ENCODE measurements around the gene LECT2. TPM values are rescaled to one million over a fixed set of nuclear protein-coding genes. Genes with fewer than 3 reads are reported as not detected.

The LECT2 gene
- total and polyA plus RNA-seq, 10 of the 15 experiments (the other 5 are each of a cell fraction or from before 2014, with no cell fraction given): not detected

DNA sequence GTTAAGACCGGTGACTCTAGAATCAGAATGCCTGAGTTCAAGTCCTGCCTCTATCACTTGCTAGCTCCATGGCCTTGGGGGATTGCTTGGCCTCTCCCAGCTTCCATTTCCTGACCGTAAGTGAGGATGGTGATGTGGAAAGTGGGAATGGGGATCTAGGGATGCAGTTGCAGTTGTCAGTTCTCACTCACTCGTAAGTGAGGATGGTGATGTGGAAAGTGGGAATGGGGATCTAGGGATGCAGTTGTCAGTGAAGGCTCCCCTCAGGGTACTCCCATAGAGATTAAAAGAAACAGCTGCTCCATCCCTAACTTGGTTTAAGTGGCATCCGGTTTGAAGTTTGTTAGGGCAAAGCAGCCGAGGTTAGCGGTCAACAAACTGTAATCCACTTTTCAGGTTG is 56.1 kb downstream of the LECT2 start:
- Histone ChIP-seq H4K20me1 (ENCODE audit: control insufficient read depth, insufficient read depth) (no peaks in the 10 kb centered on the region), H3K79me2 (ENCODE audit: control insufficient read depth, insufficient read depth, low read length) (no peaks in the 10 kb centered on the region), H3K36me3 (ENCODE audit: control insufficient read depth in 2 of 2, insufficient read depth in 2 of 2, low read length in 1 of 2) (no peaks in the 10 kb centered on the region), H2AFZ (ENCODE audit: control insufficient read depth, low read depth, low read length) (no peak overlapping the region), H3K4me3 (no peak overlapping the region), H3K4me2 (ENCODE audit: control insufficient read depth, insufficient read depth) (no peak overlapping the region), H3K27ac (ENCODE audit: control insufficient read depth, insufficient read depth) (no peak overlapping the region), H3K9me3 (replicated peaks; ENCODE audit: control insufficient read depth, insufficient read depth, low read length) (no peaks in the 10 kb centered on the region), H3K4me1 (ENCODE audit: control insufficient read depth, insufficient read depth, low read length) (no peaks in the 10 kb centered on the region), H3K9ac (ENCODE audit: control insufficient read depth, insufficient read depth, low read length) (no peak overlapping the region), H3K27me3 (replicated peaks in 1 of 2; ENCODE audit: control insufficient read depth in 2 of 2, insufficient read depth in 2 of 2, low read length in 1 of 2) (peaks cover 2 to 3% of the 10 kb centered on the region in 2 experiments; a peak in 1 of 4 replicates)
- intact Hi-C loops (cut with micrococcal nuclease; ENCODE audit: unreplicated experiment): no loop called here
- ATAC-seq (no peak), FAIRE-seq (no peak), DNase-seq (ENCODE audit: low read depth, low spot score) (no peak)
- in situ Hi-C loops (cut with MboI): no loop called here
- ChIA-PET CTCF (interaction anchor here (1.2 to 1.3 kb wide), 2 partner anchors 10 to 19 kb away, joined by 3 read pairs; no protein-coding TSS in a partner anchor), RAD21 (ENCODE audit: unreplicated experiment) (no interaction called here), POLR2A (no interaction called here), SMC1A (ENCODE audit: uncharacterized antibody, unreplicated experiment) (no interaction called here)
- BruUV-seq (replicated peaks): no TSS peak
- 40% methylated on average over 6 of the region's 6 CpGs for WGBS (ENCODE audit: insufficient coverage, insufficient replicate concordance, low lambda C conversion rate, missing lambda C conversion rate)
- TF ChIP-seq RUNX3 (IDR thresholded peaks at IDR 0.05; ENCODE audit: low read length): no peak
- TF ChIP-seq CHD2 (IDR thresholded peaks at IDR 0.05; ENCODE audit: borderline replicate concordance, low read depth, low read length): no peak

Other genes with a start within 250 kb of the LECT2 start
- gene SLC25A48, start 120.3 kb downstream of the LECT2 start, total RNA-seq (2014; rRNA removed): 0.06 TPM in 1 of 2 replicates, not detected in the other
- gene SLC25A48, start 120.3 kb downstream of the LECT2 start, total RNA-seq (2014; rRNA removed; fragmentation: Illumina TruSeq; extraction: Trizol): not detected in 2 replicates
- not detected in 2 replicates for gene SLC25A48, start 120.3 kb downstream of the LECT2 start, total RNA-seq (2021)
- gene SLC25A48, start 120.3 kb downstream of the LECT2 start, polyA plus RNA-seq (2011; rRNA removed): not detected in 2 replicates
- gene SLC25A48, start 120.3 kb downstream of the LECT2 start, polyA plus RNA-seq (2014; fragmentation: Illumina TruSeq; extraction: Trizol): not detected in 2 replicates
- not detected for gene SLC25A48, start 120.3 kb downstream of the LECT2 start, polyA plus RNA-seq (2014; fragmentation: Nextera tagmentation; extraction: Ambion mirVana)
- gene SLC25A48, start 120.3 kb downstream of the LECT2 start, polyA plus RNA-seq (2014; rRNA removed): not detected in 2 replicates
- gene SLC25A48, start 120.3 kb downstream of the LECT2 start, polyA plus RNA-seq (2016; fragmentation: Nextera tagmentation; extraction: Ambion mirVana): not detected
- gene IL9, start 59.1 kb downstream of the LECT2 start, total RNA-seq (2014; rRNA removed): not detected in 2 replicates
- gene IL9, start 59.1 kb downstream of the LECT2 start, total RNA-seq (2014; rRNA removed; fragmentation: Illumina TruSeq; extraction: Trizol): not detected in 2 replicates
- not detected in 2 replicates for gene IL9, start 59.1 kb downstream of the LECT2 start, total RNA-seq (2021)
- gene IL9, start 59.1 kb downstream of the LECT2 start, polyA plus RNA-seq (2011; rRNA removed): not detected in 2 replicates
- gene IL9, start 59.1 kb downstream of the LECT2 start, polyA plus RNA-seq (2014; fragmentation: Illumina TruSeq; extraction: Trizol): not detected in 2 replicates
- gene IL9, start 59.1 kb downstream of the LECT2 start, polyA plus RNA-seq (2014; fragmentation: Nextera tagmentation; extraction: Ambion mirVana): not detected
- not detected in 2 replicates for gene IL9, start 59.1 kb downstream of the LECT2 start, polyA plus RNA-seq (2014; rRNA removed)
- not detected for gene IL9, start 59.1 kb downstream of the LECT2 start, polyA plus RNA-seq (2016; fragmentation: Nextera tagmentation; extraction: Ambion mirVana)
- gene TGFBI, start 74.0 kb upstream of the LECT2 start, total RNA-seq (2014; rRNA removed): 0.17 and 0.71 TPM in 2 replicates
- gene TGFBI, start 74.0 kb upstream of the LECT2 start, total RNA-seq (2014; rRNA removed; fragmentation: Illumina TruSeq; extraction: Trizol): 0.09 and 0.13 TPM in 2 replicates
- gene TGFBI, start 74.0 kb upstream of the LECT2 start, total RNA-seq (2021): 0.64 and 1.3 TPM in 2 replicates
- gene TGFBI, start 74.0 kb upstream of the LECT2 start, polyA plus RNA-seq (2011; rRNA removed): 0.06 and 0.20 TPM in 2 replicates
- 0.12 TPM in 1 of 2 replicates, not detected in the other for gene TGFBI, start 74.0 kb upstream of the LECT2 start, polyA plus RNA-seq (2014; fragmentation: Illumina TruSeq; extraction: Trizol)
- under 1 TPM; 0.16 to 0.22 TPM for gene TGFBI, start 74.0 kb upstream of the LECT2 start, polyA plus RNA-seq (2014; fragmentation: Nextera tagmentation; extraction: Ambion mirVana)
- gene TGFBI, start 74.0 kb upstream of the LECT2 start, polyA plus RNA-seq (2014; rRNA removed): 0.13 and 0.23 TPM in 2 replicates
- 1 to 10 TPM; 1.7 to 1.8 TPM for gene TGFBI, start 74.0 kb upstream of the LECT2 start, polyA plus RNA-seq (2016; fragmentation: Nextera tagmentation; extraction: Ambion mirVana)
- 8.0 and 10.4 TPM in 2 replicates for gene SMAD5, start 177.9 kb upstream of the LECT2 start, total RNA-seq (2014; rRNA removed)
- gene SMAD5, start 177.9 kb upstream of the LECT2 start, total RNA-seq (2014; rRNA removed; fragmentation: Illumina TruSeq; extraction: Trizol): 11.1 and 11.4 TPM in 2 replicates
- gene SMAD5, start 177.9 kb upstream of the LECT2 start, total RNA-seq (2021): 14.8 and 15.4 TPM in 2 replicates
- gene SMAD5, start 177.9 kb upstream of the LECT2 start, polyA plus RNA-seq (2011; rRNA removed): 40.6 and 56.1 TPM in 2 replicates
- 9.2 and 11.1 TPM in 2 replicates for gene SMAD5, start 177.9 kb upstream of the LECT2 start, polyA plus RNA-seq (2014; fragmentation: Illumina TruSeq; extraction: Trizol)
- 1 to 10 TPM; 3.6 to 7.1 TPM for gene SMAD5, start 177.9 kb upstream of the LECT2 start, polyA plus RNA-seq (2014; fragmentation: Nextera tagmentation; extraction: Ambion mirVana)
- gene SMAD5, start 177.9 kb upstream of the LECT2 start, polyA plus RNA-seq (2014; rRNA removed): 12.4 and 12.5 TPM in 2 replicates
- gene SMAD5, start 177.9 kb upstream of the LECT2 start, polyA plus RNA-seq (2016; fragmentation: Nextera tagmentation; extraction: Ambion mirVana): 10 to 100 TPM; 14.2 to 16.0 TPM
- not detected in 2 replicates for gene SMIM32, start 238.2 kb upstream of the LECT2 start, total RNA-seq (2014; rRNA removed)
- gene SMIM32, start 238.2 kb upstream of the LECT2 start, total RNA-seq (2014; rRNA removed; fragmentation: Illumina TruSeq; extraction: Trizol): not detected in 2 replicates
- not detected in 2 replicates for gene SMIM32, start 238.2 kb upstream of the LECT2 start, total RNA-seq (2021)
- gene SMIM32, start 238.2 kb upstream of the LECT2 start, polyA plus RNA-seq (2011; rRNA removed): not detected in 2 replicates
- not detected in 2 replicates for gene SMIM32, start 238.2 kb upstream of the LECT2 start, polyA plus RNA-seq (2014; fragmentation: Illumina TruSeq; extraction: Trizol)
- not detected for gene SMIM32, start 238.2 kb upstream of the LECT2 start, polyA plus RNA-seq (2014; fragmentation: Nextera tagmentation; extraction: Ambion mirVana)
- not detected in 2 replicates for gene SMIM32, start 238.2 kb upstream of the LECT2 start, polyA plus RNA-seq (2014; rRNA removed)
- gene SMIM32, start 238.2 kb upstream of the LECT2 start, polyA plus RNA-seq (2016; fragmentation: Nextera tagmentation; extraction: Ambion mirVana): not detected